Measurements from ENCODE around the gene EPB42. TPM values are rescaled to one million over a fixed set of nuclear protein-coding genes. Genes with fewer than 3 reads are reported as not detected.
"Not testable (repeated sequence)": the region's sequence is repeated elsewhere in the genome, so short reads cannot be mapped to it uniquely, and the experiment has no call there.

EPB42 gene
- total RNA-seq, 1 donor from 2014 or later = not detected

- DNase-seq (ENCODE audit: low read depth in 2 of 2) = no peak
These were observed 34.8 kb downstream of the EPB42 start for GRCh38 chr15:43186003-43186353.

- peak; percentile 75 to 81 for DNase-seq (ENCODE audit: low read depth in 2 of 2)
These were observed 35.4 kb downstream of the EPB42 start, which contains the start of gene CCNDBP1 for GRCh38 chr15:43185157-43186002. Gene CCNDBP1, plus strand, starts transcription at chr15:43185403. Its CDS starts 96 bp downstream, at chr15:43185499.

GRCh38 chr15:43184407-43185124 is 36.3 kb downstream of the EPB42 start:
- no peak for DNase-seq (ENCODE audit: low read depth in 2 of 2)

GRCh38 chr15:43183270-43183669 is 37.5 kb downstream of the EPB42 start:
- no peak for DNase-seq (ENCODE audit: low read depth in 2 of 2)

GRCh38 chr15:43177147-43177546 is 43.7 kb downstream of the EPB42 start:
- DNase-seq (ENCODE audit: low read depth in 2 of 2) = not testable (repeated sequence)

GRCh38 chr15:43175656-43176309 is 45.0 kb downstream of the EPB42 start:
- not testable (repeated sequence) for DNase-seq (ENCODE audit: low read depth in 2 of 2)

- no peak for DNase-seq (ENCODE audit: low read depth in 2 of 2)
These were observed 50.9 kb downstream of the EPB42 start for GRCh38 chr15:43169888-43170287.

- DNase-seq (ENCODE audit: low read depth in 2 of 2) = no peak
These were observed 52.4 kb downstream of the EPB42 start for GRCh38 chr15:43168192-43169107.

- not testable (repeated sequence) for DNase-seq (ENCODE audit: low read depth in 2 of 2)
These were observed 53.6 kb downstream of the EPB42 start for GRCh38 chr15:43167261-43167660.

- no peak for DNase-seq (ENCODE audit: low read depth in 2 of 2)
These were observed 55.0 kb downstream of the EPB42 start for GRCh38 chr15:43165801-43166325.

- DNase-seq (ENCODE audit: low read depth in 2 of 2) = no peak
These were observed 67.5 kb downstream of the EPB42 start for GRCh38 chr15:43153269-43153668.

GRCh38 chr15:43151688-43152087 is 69.1 kb downstream of the EPB42 start:
- no peak for DNase-seq (ENCODE audit: low read depth in 2 of 2)

- DNase-seq (ENCODE audit: low read depth in 2 of 2) = peak in 1 of 2 donors; percentile 48
These were observed 70.5 kb downstream of the EPB42 start for GRCh38 chr15:43150191-43150929.

Other genes with a start within 250 kb of the EPB42 start
- gene UBR1, start 115.0 kb downstream of the EPB42 start, total RNA-seq = 19.5 and 21.3 TPM in 2 replicates
- 11.4 and 12.7 TPM in 2 replicates for gene TMEM62, start 87.4 kb downstream of the EPB42 start, total RNA-seq
- gene CCNDBP1, start 35.6 kb downstream of the EPB42 start, total RNA-seq = 75.9 and 81.0 TPM in 2 replicates
- not detected in 2 replicates for gene TGM5, start 45.9 kb upstream of the EPB42 start, total RNA-seq
- not detected in 2 replicates for gene TGM7, start 81.2 kb upstream of the EPB42 start, total RNA-seq
- 2.8 and 6.1 TPM in 2 replicates for gene LCMT2, start 109.6 kb upstream of the EPB42 start, total RNA-seq
- 12.6 and 12.8 TPM in 2 replicates for gene ZSCAN29, start 150.0 kb upstream of the EPB42 start, total RNA-seq
- gene TUBGCP4, start 150.1 kb upstream of the EPB42 start, total RNA-seq = 8.3 and 8.5 TPM in 2 replicates